ENCODE results near the gene AAK1.

DNA sequence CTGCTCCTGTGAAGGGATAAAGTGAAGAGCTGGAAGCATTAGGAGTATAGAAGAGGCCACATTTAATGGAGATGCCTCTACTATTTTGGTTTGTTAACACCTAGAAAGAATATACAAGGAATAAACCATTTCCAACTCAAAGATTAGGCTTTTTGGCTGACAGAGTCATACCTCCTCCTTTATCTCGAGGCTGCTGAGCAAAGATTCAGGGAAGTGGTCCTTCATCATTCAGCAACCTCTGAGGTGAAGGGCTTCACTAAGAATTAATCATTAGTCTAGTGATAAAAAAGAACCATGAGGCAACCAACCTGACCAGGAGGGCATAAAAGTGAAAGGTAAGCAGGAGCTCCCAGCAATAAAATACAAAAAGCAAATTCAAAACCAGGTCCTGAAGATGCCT, 25.8 kb downstream of the AAK1 start:
- TF ChIP-seq, protein P1, sequence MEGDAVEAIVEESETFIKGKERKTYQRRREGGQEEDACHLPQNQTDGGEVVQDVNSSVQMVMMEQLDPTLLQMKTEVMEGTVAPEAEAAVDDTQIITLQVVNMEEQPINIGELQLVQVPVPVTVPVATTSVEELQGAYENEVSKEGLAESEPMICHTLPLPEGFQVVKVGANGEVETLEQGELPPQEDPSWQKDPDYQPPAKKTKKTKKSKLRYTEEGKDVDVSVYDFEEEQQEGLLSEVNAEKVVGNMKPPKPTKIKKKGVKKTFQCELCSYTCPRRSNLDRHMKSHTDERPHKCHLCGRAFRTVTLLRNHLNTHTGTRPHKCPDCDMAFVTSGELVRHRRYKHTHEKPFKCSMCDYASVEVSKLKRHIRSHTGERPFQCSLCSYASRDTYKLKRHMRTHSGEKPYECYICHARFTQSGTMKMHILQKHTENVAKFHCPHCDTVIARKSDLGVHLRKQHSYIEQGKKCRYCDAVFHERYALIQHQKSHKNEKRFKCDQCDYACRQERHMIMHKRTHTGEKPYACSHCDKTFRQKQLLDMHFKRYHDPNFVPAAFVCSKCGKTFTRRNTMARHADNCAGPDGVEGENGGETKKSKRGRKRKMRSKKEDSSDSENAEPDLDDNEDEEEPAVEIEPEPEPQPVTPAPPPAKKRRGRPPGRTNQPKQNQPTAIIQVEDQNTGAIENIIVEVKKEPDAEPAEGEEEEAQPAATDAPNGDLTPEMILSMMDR (IDR thresholded peaks at IDR 0.05): no peak
- no peak for TF ChIP-seq POLR2A (IDR thresholded peaks at IDR 0.05)

Measured in lower leg skin (tissue), 3 donors.